Stimulated activated CD4-positive, alpha-beta T cell treated with anti-CD3 and anti-CD28 coated beads, Interleukin-12 subunit alpha, Interleukin-12 subunit beta, amount 100 ng/mL, for 48 hours (primary cell): ENCODE data around the gene BPIFB2.

Experiments
- DNase-seq, 3 donors: peaks; one replicate each; pipeline ENCODE4 v3.0.0-alpha.2; 2020; ENCODE audit warnings: low read depth in 2 of 3, low spot score in 1 of 3

The BPIFB2 gene

DNA sequence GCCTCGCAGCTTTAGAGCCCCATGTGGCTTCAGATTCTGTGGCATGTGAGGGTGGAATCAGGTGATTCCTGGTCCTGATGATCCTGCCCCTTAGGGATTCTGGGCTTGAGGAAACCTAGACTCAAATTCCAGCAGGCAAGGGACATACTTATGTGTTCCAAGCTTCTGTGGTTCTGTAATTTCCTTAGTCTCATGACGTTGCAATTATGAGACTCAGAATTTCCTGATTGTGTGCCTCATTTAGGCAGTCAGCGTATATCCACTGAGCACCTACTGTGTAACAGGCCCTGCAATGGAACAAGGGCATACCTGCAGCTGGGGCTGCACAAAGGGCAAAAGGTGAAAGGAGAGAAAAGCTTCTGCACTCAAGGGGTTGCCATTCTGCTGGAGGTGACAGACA lies 60.3 kb downstream of the BPIFB2 start:
- DNase-seq = no peak

DNA sequence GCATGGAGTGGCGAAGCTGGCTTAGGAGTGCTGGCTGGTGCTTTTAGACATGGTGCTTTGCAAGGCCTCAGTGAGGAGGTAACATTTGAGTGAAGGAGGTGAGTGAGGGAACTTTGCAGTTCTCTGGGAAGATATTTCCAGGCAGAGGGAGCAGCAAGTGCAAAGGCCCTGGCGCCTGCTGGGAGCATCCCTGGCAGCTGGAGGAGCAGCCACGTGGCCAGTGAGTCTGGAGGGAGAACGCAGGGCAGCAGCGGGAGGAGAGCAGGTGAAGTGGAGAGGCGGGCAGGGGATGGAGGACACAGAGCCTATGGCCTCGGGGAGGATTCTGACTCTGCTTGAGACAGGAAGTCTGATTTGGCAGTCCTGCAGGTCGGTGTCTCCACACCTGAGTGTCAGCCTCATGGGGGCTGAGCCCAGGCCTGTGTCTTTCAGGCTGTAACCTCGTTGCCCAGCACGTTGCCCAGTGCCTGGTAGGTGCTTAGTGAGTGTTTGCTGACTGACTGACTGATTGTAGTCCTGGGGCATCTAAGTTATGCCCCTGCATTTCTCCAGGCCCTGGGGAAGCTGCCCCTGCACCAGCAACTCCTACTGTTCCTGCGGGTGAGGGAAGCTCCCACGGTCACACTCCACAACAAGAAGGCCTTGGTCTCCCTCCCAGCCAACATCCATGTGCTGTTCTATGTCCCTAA lies 60.9 kb downstream of the BPIFB2 start:
- DNase-seq = no peak

DNA sequence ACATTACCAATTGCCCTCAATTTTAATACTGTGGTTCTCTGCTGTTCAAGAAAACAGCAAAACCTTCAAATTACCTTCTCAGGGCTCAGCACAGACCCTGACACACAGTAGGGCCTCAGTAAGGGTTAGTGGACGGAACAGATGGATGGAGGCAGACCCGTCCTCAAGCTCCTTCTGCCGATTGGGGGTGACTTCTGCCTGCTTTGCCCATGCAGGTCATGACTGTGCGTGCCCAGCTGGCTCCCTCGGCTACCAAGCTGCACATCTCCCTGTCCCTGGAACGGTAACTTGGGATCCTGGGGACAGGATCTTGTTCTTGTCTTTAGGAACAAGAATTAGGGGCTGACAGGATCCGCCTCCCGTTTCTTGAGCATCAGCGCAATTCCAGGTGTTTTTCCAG lies 62.2 kb downstream of the BPIFB2 start:
- DNase-seq = no peak

DNA sequence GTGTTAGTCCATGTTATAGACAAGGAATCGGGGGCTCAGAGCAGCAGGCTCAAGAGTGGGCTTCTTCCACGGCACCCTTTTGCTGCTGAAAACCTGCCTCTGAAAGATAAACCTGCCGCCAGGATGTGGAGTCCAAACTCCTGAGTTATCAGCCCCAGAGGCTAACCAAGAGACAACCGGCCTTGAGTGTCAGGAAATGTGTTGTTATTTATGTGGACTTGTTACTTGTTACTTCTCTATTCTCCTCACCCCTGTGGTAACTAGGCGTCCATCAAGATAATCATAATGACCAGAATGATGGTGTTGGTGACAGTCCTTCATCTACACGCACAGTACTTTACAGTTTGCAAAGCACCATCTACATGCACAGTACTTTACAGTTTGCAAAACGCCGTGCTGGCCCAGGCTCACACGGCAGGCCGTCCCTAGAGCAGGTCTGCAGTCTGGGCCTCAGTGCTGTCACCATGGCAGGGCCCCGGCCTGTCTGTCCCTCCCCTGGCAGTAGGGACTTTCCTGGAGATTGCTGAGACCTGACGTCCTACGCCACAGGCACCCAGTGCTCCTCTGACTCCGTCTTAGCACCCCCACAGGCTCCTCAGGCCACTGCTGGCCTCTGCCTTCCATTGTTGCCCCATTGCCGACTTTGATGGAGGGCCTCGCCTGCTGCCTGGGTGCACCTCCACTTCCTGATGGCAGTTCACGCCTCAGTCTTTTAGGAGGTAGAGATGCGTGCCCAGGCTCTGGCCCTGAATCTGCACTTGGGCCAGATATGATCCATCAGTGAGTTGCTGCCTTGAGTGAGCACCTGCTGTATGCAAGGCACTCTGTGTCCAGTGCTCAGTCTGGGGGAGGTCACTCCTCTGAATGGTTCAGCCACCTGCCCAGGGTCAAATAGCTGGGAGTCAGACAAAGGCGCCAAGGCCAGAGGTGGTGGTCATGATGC lies 62.9 kb downstream of the BPIFB2 start:
- DNase-seq = no peak

DNA sequence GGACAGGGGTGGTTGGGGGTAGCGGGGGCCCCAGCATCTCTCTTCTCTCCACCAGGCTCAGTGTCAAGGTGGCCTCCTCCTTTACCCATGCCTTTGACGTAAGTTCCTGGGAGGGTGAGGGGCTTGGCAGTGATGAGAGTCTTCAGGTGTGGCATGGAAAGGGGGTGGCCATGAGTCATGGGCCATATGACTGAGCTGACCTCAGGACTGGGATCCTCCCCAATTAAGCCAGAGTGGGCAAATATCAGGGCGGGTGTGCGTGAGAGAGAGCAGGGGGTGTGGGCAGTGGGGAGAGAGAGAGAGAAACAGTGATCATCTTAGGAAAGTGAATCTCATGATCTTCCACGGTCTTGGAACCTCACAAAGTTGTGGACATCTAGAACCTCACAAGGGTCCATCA lies 63.7 kb downstream of the BPIFB2 start:
- no peak for DNase-seq

DNA sequence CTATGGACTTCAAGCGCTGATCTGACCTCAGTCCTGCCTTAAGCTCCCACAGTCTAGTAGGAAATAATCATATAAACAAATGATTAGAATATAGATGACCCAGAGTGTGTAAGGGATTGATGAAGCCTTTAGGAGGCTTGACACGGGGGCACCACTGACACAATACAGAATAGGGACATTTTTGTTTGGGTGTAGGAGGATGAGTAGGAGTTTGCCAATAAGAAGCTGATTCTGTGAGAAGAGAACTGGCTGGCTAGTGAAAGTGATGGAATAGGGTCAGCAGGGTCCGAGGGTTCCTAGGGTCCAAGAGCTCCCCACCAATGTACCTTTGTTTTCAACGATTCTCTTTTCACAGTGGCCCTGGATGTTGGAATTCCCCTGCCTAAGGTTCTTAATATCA lies 64.9 kb downstream of the BPIFB2 start:
- DNase-seq = no peak

DNA sequence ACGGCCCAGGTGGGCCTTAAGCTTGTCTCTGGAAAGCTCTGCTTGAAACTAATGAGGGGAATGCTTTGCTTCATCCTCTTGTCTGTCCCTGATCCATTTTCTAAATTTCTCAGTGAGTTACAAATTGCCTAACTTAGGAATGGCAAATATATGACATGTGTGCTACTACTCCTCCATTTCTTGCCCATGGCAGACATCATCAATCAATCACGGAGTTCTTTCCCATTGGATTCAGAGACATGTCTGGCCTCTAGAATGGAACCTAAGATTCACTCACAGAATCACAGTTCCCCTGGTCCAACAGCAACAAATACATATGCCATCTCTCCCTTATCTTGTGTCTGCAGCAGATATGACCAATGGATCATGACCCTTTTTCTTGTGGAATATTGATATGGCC lies 65.3 kb downstream of the BPIFB2 start:
- DNase-seq = no peak
